ENCODE results near the gene TIGD3. TPM values are rescaled to one million over a fixed set of nuclear protein-coding genes. Genes with fewer than 3 reads are reported as not detected.

Gene TIGD3
- total RNA-seq, 1 experiment from 2014 or later = 3.0 TPM

DNA sequence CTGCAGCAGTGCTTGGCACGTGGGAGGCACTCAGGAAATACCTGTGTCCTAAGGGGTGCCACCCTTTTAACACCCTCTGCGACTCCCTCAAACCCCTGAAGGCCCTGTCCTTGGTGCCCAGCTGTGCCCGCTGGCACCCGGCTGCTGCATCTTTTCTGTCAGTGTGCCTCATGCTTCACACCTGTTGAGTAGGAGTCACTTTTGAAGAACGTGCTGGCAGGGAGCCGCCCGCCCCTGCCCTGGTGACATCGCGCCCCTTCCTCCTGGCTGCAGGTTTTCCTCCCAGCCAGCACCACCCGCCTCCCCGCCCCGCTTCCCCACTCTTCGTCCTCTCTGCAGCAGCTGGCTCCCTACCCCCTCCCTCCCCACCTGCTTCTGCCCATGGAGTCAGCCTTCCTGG, 49.7 kb downstream of the TIGD3 start:
- Histone ChIP-seq H3K4me3 (ENCODE audit: low read depth, low read length) (no peak overlapping the region), H3K4me1 (0 out of 2 replicates have a peak, but pooled peaks cover 3% of the 10 kb centered on the region), H3K36me3 (ENCODE audit: control insufficient read depth, insufficient read depth, low read length) (peaks cover 4% of the 10 kb centered on the region; the same call in 1 of the 2 replicates), H3K9me3 (no peaks in the 10 kb centered on the region), H3K27me3 (replicated peaks; ENCODE audit: control insufficient read depth, insufficient read depth, low read length) (no peaks in the 10 kb centered on the region)
- no peak for DNase-seq
- no TSS peak for BruUV-seq (replicated peaks)
- H3K27me3 Mint-ChIP-seq (ENCODE audit: insufficient read depth, unreplicated experiment) = no peaks in the 10 kb centered on the region
- H3K36me3 Mint-ChIP-seq (ENCODE audit: insufficient read depth, unreplicated experiment) = peaks cover 79% of the 10 kb centered on the region
- H3K4me1 Mint-ChIP-seq (ENCODE audit: low read depth, unreplicated experiment) = peaks cover 4% of the 10 kb centered on the region
- POLR2A ChIA-PET = no interaction called here
- CTCF ChIA-PET = no interaction called here
- intact Hi-C loops (cut with micrococcal nuclease; ENCODE audit: unreplicated experiment) = no loop called here
- H3K4me3 Mint-ChIP-seq (ENCODE audit: unreplicated experiment) = no peak overlapping the region
- H3K9me3 Mint-ChIP-seq (ENCODE audit: unreplicated experiment) = no peaks in the 10 kb centered on the region
- H3K27ac Mint-ChIP-seq (ENCODE audit: unreplicated experiment) = no peak overlapping the region
- TF ChIP-seq, protein P1, sequence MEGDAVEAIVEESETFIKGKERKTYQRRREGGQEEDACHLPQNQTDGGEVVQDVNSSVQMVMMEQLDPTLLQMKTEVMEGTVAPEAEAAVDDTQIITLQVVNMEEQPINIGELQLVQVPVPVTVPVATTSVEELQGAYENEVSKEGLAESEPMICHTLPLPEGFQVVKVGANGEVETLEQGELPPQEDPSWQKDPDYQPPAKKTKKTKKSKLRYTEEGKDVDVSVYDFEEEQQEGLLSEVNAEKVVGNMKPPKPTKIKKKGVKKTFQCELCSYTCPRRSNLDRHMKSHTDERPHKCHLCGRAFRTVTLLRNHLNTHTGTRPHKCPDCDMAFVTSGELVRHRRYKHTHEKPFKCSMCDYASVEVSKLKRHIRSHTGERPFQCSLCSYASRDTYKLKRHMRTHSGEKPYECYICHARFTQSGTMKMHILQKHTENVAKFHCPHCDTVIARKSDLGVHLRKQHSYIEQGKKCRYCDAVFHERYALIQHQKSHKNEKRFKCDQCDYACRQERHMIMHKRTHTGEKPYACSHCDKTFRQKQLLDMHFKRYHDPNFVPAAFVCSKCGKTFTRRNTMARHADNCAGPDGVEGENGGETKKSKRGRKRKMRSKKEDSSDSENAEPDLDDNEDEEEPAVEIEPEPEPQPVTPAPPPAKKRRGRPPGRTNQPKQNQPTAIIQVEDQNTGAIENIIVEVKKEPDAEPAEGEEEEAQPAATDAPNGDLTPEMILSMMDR (IDR thresholded peaks at IDR 0.05; ENCODE audit: insufficient read depth in 1 of 2, low read depth in 1 of 2, low read length in 1 of 2, severe bottlenecking in 1 of 2, unreplicated experiment in 1 of 2) = no peak

GRCh38 chr11:65404638-65405339, 50.2 kb downstream of the TIGD3 start:
- no peak for DNase-seq
- Histone ChIP-seq H3K4me1 (0 out of 2 replicates have a peak, but pooled peaks cover 3% of the 10 kb centered on the region), H3K27me3 (replicated peaks; ENCODE audit: control insufficient read depth, insufficient read depth, low read length) (no peaks in the 10 kb centered on the region), H3K36me3 (ENCODE audit: control insufficient read depth, insufficient read depth, low read length) (peaks cover 4% of the 10 kb centered on the region; the same call in 1 of the 2 replicates), H3K9me3 (no peaks in the 10 kb centered on the region), H3K4me3 (ENCODE audit: low read depth, low read length) (no peak overlapping the region)
- peaks cover 79% of the 10 kb centered on the region for H3K36me3 Mint-ChIP-seq (ENCODE audit: insufficient read depth, unreplicated experiment)
- no peak overlapping the region for H3K27ac Mint-ChIP-seq (ENCODE audit: unreplicated experiment)
- BruUV-seq (replicated peaks) = no TSS peak
- ChIA-PET POLR2A (no interaction called here), CTCF (no interaction called here)
- H3K4me3 Mint-ChIP-seq (ENCODE audit: unreplicated experiment) = no peak overlapping the region
- TF ChIP-seq, protein P1 (IDR thresholded peaks at IDR 0.05; ENCODE audit: insufficient read depth in 1 of 2, low read depth in 1 of 2, low read length in 1 of 2, severe bottlenecking in 1 of 2, unreplicated experiment in 1 of 2) = no peak
- H3K4me1 Mint-ChIP-seq (ENCODE audit: low read depth, unreplicated experiment) = peaks cover 4% of the 10 kb centered on the region
- no peaks in the 10 kb centered on the region for H3K27me3 Mint-ChIP-seq (ENCODE audit: insufficient read depth, unreplicated experiment)
- intact Hi-C loops (cut with micrococcal nuclease; ENCODE audit: unreplicated experiment) = no loop called here
- H3K9me3 Mint-ChIP-seq (ENCODE audit: unreplicated experiment) = no peaks in the 10 kb centered on the region

Other genes starting within 250 kb of the TIGD3 start
- 62.9 and 73.8 TPM in 2 replicates for gene TM7SF2, start 242.9 kb upstream of the TIGD3 start, total RNA-seq (2022)
- gene ZNHIT2, start 237.1 kb upstream of the TIGD3 start, total RNA-seq (2022) = 12.2 and 14.7 TPM in 2 replicates
- gene FAU, start 232.6 kb upstream of the TIGD3 start, total RNA-seq (2022) = 918 and 972 TPM in 2 replicates
- gene MRPL49, start 232.4 kb upstream of the TIGD3 start, total RNA-seq (2022) = 89.2 and 95.1 TPM in 2 replicates
- gene SYVN1, start 220.2 kb upstream of the TIGD3 start, total RNA-seq (2022) = 50.9 and 56.5 TPM in 2 replicates
- gene SPDYC, start 184.5 kb upstream of the TIGD3 start, total RNA-seq (2022) = not detected in 2 replicates
- 238 and 244 TPM in 2 replicates for gene CAPN1, start 172.8 kb upstream of the TIGD3 start, total RNA-seq (2022)
- gene POLA2, start 92.8 kb upstream of the TIGD3 start, total RNA-seq (2022) = 23.2 and 25.3 TPM in 2 replicates
- 38.0 and 40.7 TPM in 2 replicates for gene CDC42EP2, start 39.9 kb upstream of the TIGD3 start, total RNA-seq (2022)
- 64.2 and 65.3 TPM in 2 replicates for gene DPF2, start 20.9 kb upstream of the TIGD3 start, total RNA-seq (2022)
- gene SLC25A45, start 27.9 kb downstream of the TIGD3 start, total RNA-seq (2022) = 8.1 and 8.5 TPM in 2 replicates
- gene FRMD8, start 31.9 kb downstream of the TIGD3 start, total RNA-seq (2022) = 35.1 and 38.2 TPM in 2 replicates
- 235 and 254 TPM in 2 replicates for gene NEAT1, start 68.0 kb downstream of the TIGD3 start, total RNA-seq (2022)
- 4,797 and 4,914 TPM in 2 replicates for gene MALAT1, start 144.3 kb downstream of the TIGD3 start, total RNA-seq (2022)
- gene SCYL1, start 170.3 kb downstream of the TIGD3 start, total RNA-seq (2022) = 123 and 124 TPM in 2 replicates
- gene LTBP3, start 203.6 kb downstream of the TIGD3 start, total RNA-seq (2022) = 87.2 and 91.2 TPM in 2 replicates
- gene ZNRD2, start 215.7 kb downstream of the TIGD3 start, total RNA-seq (2022) = 52.9 and 53.9 TPM in 2 replicates
- gene FAM89B, start 217.8 kb downstream of the TIGD3 start, total RNA-seq (2022) = 24.0 and 26.9 TPM in 2 replicates
- 19.2 and 19.6 TPM in 2 replicates for gene EHBP1L1, start 221.3 kb downstream of the TIGD3 start, total RNA-seq (2022)
- gene KCNK7, start 241.0 kb downstream of the TIGD3 start, total RNA-seq (2022) = 0.39 and 0.49 TPM in 2 replicates